GM18907 (cell line): Measurements from ENCODE around the gene RNF152.

Source experiments
- ATAC-seq: cut with Tn5 transposase; IDR thresholded peaks from one replicate; pipeline ENCODE4 v1.9.1; 2021; ENCODE audit warnings: mild to moderate bottlenecking, moderate library complexity; ENCODE audit not compliant: unreplicated experiment

Gene RNF152, protein sequence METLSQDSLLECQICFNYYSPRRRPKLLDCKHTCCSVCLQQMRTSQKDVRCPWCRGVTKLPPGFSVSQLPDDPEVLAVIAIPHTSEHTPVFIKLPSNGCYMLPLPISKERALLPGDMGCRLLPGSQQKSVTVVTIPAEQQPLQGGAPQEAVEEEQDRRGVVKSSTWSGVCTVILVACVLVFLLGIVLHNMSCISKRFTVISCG

DNA sequence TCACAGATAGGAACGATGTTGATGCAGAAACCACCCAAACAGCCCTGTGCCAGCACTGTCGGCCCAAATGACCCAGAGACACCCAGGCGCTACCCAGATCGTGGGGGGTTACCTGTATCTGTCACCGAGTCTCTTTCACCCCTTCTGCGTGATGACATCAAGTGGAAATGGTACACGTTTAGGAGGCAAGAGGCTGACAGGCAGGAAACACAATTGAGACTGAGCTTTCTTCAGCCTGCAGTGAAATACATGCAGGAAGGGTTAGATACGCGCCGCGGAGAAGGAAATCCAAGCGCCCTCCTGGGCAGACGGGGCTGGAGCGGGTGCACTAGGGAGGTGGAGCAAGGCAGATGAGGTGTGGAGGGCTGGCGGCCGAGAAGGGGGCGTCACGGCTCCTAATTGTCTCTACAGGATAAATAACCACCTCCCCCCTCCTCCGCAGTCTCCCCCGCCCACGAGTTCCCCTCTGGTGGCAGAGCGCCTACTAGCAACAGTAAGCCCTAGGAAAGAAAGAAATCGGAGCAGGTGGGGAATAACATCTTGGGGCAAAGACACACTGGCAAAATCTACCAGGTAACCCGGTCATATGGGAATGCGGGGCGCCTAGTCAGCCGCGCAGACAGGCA, at the start of gene RNF152:
Gene RNF152, minus strand, starts transcription at position 325 of the 626 bp plus-strand sequence. CDS start 76,544 bp downstream, outside the sequence.
- ATAC-seq: no peak

DNA sequence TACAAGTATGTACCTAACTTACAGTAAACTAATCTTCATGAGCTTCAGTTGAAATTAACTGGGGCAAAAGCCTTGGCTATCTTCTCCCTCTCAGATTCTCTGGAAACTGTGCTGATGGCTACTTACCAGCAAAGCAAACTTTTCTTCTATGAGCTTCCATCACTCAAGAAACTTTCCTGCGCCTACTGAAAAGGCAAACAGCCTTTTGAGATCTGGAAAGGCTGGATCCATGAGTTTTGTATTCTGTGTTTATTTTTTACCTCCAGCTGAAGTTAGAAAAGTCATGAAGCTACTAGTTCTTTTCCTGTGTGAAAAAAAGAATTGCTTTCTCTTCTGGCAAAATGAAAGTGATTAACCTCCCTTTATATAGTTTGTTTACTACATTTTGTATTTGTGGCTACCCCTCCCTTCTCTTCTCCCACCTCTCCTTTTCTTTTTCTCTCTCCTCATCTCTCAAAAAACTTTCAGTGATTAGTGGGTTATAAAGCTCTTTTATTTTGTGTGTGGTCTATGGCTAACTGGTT, 49.2 kb upstream of the RNF152 start:
- no peak for ATAC-seq

- ATAC-seq: peak; percentile 93
These were observed 46.4 kb upstream of the RNF152 start for GRCh38 chr18:61939046-61939674.

- ATAC-seq: no peak
These were observed 42.6 kb upstream of the RNF152 start for GRCh38 chr18:61935362-61935761.

DNA sequence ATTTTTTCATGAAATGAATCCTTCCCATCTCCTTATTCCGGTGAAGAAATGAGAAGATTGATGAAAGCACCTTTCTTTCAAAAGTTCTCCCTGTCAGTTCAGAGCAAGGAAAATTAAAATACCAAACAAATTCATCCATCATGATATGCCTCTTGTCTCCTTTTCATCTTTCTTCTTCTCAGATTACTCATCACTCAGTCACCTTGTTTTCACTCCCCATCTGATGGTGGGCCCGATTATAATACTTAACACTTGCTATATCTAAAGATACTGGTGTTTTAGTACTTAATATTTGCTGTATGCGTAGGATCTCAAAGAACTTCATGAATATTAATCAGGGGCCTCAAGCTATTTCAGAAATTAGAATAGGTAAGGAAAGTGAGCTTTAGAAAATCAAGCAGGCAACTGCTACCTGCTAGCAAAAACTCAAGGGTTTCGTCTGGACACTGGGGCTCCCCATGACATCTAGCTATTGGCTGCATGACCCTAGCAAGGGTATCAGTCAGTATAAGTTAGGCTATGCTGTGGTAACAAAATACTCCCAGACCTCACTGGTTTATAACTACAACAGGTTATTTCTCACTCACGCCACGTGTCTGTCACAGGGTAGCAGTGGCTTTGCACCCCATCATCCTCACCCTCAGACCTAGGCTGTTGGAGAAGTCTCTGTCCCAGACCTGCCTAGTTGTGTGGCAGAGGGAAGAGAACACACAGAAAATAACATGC, 39.0 kb upstream of the RNF152 start:
- no peak for ATAC-seq

- ATAC-seq: no peak
These were observed 37.3 kb upstream of the RNF152 start for GRCh38 chr18:61929881-61930640.

DNA sequence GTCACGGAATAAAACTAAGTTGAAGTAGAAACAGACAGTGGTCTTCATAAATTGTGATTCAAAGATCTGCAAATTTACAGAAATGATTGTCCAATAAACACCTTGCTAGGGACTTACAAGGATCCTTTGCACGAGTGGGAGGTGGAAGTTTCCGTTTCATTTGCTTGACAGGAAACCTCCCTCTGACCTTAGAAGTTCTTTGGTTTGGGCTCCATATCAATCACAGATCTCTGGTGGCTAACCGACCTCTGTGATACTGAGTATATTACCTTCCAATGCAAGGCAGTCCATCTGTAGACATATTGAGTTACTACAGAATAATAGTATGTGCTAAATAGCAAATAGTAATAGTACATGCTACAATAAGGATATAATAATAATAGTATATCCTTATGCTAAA, 33.7 kb upstream of the RNF152 start:
- no peak for ATAC-seq

- no peak for ATAC-seq
These were observed 31.7 kb upstream of the RNF152 start for GRCh38 chr18:61924550-61924949.

DNA sequence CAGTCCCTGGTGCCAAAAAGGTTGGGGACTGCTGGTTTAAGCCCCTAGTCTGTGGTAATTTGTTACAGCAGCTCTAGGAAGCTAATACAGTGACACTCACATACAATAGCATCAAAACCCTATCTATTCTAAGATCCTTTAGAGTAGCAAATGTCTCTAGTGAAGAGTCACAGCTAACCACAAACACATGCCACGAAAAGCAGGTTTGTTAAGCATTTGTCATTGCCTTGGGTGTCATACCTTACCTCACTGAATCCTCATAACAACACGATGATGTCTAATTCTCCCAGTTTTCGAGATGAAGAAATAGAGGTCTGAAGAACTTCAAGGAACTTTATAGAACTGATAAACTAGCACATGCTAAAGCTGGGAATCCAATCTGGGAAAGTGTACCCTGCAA, 29.6 kb upstream of the RNF152 start:
- ATAC-seq: no peak

DNA sequence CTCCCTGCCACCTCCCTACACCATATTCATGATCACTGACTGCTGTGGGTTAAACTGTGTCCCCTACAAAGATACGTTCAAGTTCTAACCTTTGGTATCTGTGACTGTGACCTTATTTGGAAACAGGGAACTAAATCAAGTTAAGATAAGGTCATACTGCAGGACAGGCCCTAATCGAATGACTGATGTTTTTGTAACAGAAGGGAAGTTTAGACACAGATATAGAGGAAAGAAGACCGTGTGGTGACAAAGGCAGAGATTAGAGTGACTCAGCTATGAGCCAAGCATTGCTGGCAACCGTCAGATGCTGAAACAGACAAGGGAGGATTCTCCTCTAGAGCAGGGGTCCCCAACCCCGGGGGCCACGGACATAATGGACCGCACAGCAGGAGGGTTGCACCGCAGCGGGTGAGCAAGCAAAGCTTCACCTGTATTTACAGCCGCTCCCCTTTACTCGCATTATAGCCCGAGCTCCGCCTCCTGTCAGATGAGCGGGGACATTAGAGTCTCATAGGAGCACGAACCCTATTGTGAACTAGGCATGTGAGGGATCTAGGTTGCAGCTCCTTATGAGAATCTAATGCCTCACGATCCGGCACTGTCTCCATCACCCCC, 28.9 kb upstream of the RNF152 start:
- ATAC-seq: no peak

GRCh38 chr18:61917818-61918217, 25.0 kb upstream of the RNF152 start:
- ATAC-seq: no peak

DNA sequence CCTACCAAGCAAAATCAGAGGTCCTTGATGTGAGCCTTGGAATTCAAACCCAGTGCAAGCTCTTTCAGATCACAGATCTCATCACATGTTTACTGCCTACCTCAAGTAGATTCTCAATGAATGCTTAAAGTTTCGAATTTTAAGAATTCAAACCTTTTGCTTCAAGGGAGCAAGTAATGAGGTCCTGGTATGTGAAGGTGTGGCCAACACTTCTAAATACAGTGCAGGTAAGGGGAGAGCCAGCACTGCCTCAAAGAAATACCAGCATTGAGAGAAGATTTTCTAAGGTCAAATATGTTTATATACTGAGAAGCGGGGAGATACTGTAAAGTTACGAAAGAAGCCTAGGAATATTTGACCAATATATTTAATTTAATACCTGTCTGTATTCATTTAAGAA, 19.7 kb upstream of the RNF152 start:
- no peak for ATAC-seq

GRCh38 chr18:61910101-61910500, 17.3 kb upstream of the RNF152 start:
- ATAC-seq: no peak

- no peak for ATAC-seq
These were observed 15.9 kb upstream of the RNF152 start for GRCh38 chr18:61908661-61909060.

DNA sequence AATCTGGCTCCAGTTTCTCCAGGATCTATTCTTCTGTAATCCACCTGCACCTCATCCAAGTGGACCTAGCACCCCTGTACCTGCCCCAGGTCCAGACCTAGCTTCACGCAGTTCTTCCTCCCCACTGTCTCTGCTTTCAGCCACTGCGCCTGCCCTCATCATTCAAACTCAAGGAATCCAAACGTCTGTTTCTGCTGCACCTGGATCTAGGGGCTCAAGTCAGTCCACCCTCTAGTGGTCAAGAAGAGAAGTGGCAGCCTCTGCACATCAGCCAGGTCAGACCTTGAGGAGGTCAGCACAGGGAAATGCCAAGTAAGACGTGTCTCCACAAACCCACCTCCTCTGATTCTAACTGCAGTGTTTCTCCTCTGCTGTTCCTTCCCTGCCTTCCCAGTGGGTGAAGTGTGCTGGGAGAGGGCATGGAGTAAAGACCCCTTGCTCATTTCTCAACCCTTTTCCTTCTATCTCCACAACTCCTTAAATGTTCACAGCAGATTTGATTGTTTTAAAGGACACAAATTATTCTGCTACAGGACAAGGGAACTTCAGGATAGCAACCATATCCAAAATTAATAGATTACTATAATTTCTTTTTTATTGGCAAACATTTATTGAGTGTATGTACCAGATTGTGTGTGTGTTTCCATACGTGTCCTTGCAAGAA, 8.6 kb upstream of the RNF152 start:
- peak; percentile 98 for ATAC-seq

DNA sequence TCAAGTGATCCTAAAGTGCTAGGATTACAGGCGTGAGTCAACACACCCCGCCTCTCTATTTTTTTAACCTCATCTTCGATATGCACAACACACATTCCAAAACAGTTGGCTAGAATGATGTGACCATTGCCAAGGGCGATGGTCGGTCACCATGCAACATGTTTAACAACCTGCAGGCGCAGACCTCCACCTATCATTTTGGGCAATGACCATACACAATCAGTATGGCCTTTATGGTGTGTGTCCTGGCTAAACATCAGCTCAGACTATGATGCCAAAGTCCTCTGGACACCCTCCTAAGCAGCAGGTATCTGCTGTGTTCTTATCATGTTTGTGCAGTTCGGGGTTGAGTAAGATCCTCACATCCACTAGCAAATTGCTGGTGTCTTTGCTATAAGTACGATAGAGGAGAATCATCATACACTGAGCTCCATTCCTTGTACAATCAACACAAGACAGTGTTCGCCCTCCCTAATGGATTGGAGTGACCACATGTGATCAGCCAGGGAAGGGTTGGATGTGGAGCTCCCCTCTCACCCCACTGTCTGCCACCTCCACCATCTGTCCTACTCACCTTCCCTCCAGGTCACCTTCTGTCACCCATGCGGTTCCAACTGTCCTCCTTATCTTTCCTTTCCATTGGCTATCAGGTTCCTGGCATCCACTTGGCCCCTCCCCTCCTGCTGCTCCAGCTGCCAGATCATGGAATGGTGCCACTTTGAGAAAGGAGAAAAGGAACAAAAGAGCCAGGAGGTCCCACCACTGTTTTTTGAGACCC, 7.9 kb upstream of the RNF152 start:
- ATAC-seq: no peak

DNA sequence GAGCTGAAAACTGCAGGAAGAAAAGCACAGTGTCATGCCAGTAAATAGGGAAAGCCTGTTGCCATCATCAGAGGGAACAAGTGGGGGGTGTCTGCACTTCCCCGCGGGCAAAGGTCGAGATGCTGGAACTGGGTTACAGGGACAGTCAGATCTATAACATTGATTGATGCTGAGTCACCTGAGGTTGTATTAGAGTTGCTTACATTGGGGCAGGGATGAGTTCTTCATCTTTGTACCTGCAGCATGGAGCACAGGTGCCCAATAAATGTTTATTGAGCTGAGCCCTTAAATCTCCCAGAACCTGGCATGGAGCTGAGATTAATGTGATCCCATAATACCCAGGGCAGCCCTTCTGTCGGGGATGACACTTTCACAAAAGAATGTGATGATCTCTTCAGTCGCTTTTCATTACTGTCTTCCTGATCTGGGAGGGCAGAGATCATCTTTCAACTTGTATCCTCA, 5.9 kb upstream of the RNF152 start:
- ATAC-seq: no peak

GRCh38 chr18:61896757-61897156, 4.0 kb upstream of the RNF152 start:
- ATAC-seq: no peak

GRCh38 chr18:61896118-61896517, 3.3 kb upstream of the RNF152 start:
- ATAC-seq: no peak
